Progenitor cell of endocrine pancreas (in vitro differentiated cells): ENCODE results near the gene WWP2. TPM values are rescaled to one million over a fixed set of nuclear protein-coding genes. Genes with fewer than 3 reads are reported as not detected.

Experiments
- DNase-seq: peaks from one replicate; pipeline ENCODE4 v3.0.0; 2021; ENCODE audit warnings: low spot score; ENCODE audit not compliant: unreplicated experiment
- H3K27ac Mint-ChIP-seq: 2 replicates; pipeline ENCODE4 v1.8.0; 2021; ENCODE audit warnings: mild to moderate bottlenecking, moderate library complexity, mixed read lengths
- H3K27me3 Mint-ChIP-seq: 2 replicates; pipeline ENCODE4 v1.8.0; 2021; ENCODE audit warnings: mixed read lengths
- H3K36me3 Mint-ChIP-seq: 2 replicates; pipeline ENCODE4 v1.8.0; 2022; ENCODE audit warnings: mixed read lengths; ENCODE audit not compliant: insufficient read depth
- H3K4me1 Mint-ChIP-seq: 2 replicates; pipeline ENCODE4 v1.8.0; 2021; ENCODE audit warnings: low read depth, mixed read lengths
- H3K4me3 Mint-ChIP-seq: 2 replicates; pipeline ENCODE4 v1.8.0; 2021; ENCODE audit warnings: low read depth, mild to moderate bottlenecking, moderate library complexity, mixed read lengths
- H3K9me3 Mint-ChIP-seq: 2 replicates; pipeline ENCODE4 v1.8.0; 2021; ENCODE audit warnings: low read depth, mixed read lengths
- total RNA-seq: library from RNA; stranded (reverse); gene quantifications from 2 replicates; pipeline ENCODE4 v1.2.1, GENCODE V29; 2021
- TF ChIP-seq, protein P1 (sequence below): fragments of 200-600 bp; sonication (generic); IDR thresholded peaks from one replicate; pipeline ENCODE4 v1.5.0; 2021; ENCODE audit warnings: antibody characterized with exemption, mild to moderate bottlenecking; ENCODE audit not compliant: unreplicated experiment

Gene WWP2
- total RNA-seq, 1 donor from 2014 or later: 62.3 TPM

GRCh38 chr16:69855592-69855991, 93.5 kb downstream of the WWP2 start:
- Mint-ChIP-seq H3K4me1 (peaks cover 12% of the 10 kb centered on the region), H3K9me3 (no peaks in the 10 kb centered on the region), H3K4me3 (no peak overlapping the region), H3K27ac (peak overlapping the region; percentile 49), H3K36me3 (peaks cover 10% of the 10 kb centered on the region), H3K27me3 (no peaks in the 10 kb centered on the region)
- no peak for DNase-seq
- TF ChIP-seq, protein P1, sequence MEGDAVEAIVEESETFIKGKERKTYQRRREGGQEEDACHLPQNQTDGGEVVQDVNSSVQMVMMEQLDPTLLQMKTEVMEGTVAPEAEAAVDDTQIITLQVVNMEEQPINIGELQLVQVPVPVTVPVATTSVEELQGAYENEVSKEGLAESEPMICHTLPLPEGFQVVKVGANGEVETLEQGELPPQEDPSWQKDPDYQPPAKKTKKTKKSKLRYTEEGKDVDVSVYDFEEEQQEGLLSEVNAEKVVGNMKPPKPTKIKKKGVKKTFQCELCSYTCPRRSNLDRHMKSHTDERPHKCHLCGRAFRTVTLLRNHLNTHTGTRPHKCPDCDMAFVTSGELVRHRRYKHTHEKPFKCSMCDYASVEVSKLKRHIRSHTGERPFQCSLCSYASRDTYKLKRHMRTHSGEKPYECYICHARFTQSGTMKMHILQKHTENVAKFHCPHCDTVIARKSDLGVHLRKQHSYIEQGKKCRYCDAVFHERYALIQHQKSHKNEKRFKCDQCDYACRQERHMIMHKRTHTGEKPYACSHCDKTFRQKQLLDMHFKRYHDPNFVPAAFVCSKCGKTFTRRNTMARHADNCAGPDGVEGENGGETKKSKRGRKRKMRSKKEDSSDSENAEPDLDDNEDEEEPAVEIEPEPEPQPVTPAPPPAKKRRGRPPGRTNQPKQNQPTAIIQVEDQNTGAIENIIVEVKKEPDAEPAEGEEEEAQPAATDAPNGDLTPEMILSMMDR: no peak

DNA sequence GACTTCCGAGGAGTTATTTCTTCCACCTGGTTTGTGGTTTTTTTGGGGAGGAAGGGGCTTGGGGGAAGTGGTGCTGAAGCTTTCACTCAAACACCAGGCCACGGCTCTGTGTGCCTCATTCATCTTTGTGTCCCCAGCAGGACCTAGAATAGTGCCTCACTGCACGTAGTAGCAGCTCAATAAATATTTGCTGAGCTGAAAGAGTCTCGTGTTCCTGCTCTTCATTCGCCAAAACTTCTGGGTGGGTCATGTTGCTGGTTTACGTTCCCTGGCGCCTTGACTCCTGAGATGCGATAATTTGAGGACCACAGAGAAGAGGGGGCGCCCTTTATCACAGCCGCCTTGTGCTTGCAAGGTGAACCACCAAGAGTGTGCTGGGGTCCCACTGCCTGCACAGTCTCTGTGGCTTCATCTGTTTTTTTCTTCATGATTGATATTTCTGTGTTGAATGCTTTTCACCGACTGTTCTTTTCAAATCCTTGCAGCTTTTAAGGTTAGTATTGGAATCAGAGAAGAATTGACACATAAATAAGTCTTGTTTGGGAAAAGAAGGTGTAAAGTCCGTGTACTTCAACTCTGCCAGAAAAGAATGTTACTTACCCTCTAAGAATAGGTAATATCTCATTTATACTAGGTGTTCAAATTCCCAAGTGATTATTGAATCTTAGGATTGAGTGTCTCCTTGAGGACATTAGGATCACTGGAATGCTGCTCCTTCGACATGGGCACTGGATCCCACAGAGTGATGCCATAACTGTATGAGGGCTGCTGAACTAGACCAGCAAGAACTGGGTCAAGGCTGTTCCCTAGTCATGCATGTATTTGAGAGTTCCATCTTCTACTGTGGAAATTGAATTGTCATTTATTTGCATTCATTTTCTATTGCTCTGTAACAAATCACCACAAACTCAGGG, 96.3 kb downstream of the WWP2 start:
- TF ChIP-seq, protein P1: no peak
- Mint-ChIP-seq H3K27me3 (no peaks in the 10 kb centered on the region), H3K9me3 (no peaks in the 10 kb centered on the region), H3K4me3 (no peak overlapping the region), H3K36me3 (peaks cover 6% of the 10 kb centered on the region), H3K4me1 (peaks cover 11% of the 10 kb centered on the region), H3K27ac (peak overlapping the region; percentile 78)
- no peak for DNase-seq

GRCh38 chr16:69859105-69859989, 97.2 kb downstream of the WWP2 start:
- Mint-ChIP-seq H3K36me3 (peaks cover 5% of the 10 kb centered on the region), H3K4me3 (no peak overlapping the region), H3K27ac (peak overlapping the region; percentile 78), H3K9me3 (no peaks in the 10 kb centered on the region), H3K4me1 (peaks cover 11% of the 10 kb centered on the region), H3K27me3 (no peaks in the 10 kb centered on the region)
- TF ChIP-seq, protein P1: peak; percentile 20
- DNase-seq: no peak

- TF ChIP-seq, protein P1: no peak
- H3K4me3 Mint-ChIP-seq: no peak overlapping the region
- no peaks in the 10 kb centered on the region for H3K9me3 Mint-ChIP-seq
- peaks cover 12% of the 10 kb centered on the region for H3K4me1 Mint-ChIP-seq
- H3K27ac Mint-ChIP-seq: peak overlapping the region; percentile 8
- no peak for DNase-seq
- H3K27me3 Mint-ChIP-seq: no peaks in the 10 kb centered on the region
- H3K36me3 Mint-ChIP-seq: peaks cover 5% of the 10 kb centered on the region
These were observed 98.4 kb downstream of the WWP2 start for GRCh38 chr16:69860233-69861231.
